ENCODE results near the gene LMBR1. TPM values are rescaled to one million over a fixed set of nuclear protein-coding genes. Genes with fewer than 3 reads are reported as not detected.

LMBR1 gene
- total RNA-seq, 4 donors from 2014 or later = 25.2 to 68.3 (median 38.4) TPM

DNA sequence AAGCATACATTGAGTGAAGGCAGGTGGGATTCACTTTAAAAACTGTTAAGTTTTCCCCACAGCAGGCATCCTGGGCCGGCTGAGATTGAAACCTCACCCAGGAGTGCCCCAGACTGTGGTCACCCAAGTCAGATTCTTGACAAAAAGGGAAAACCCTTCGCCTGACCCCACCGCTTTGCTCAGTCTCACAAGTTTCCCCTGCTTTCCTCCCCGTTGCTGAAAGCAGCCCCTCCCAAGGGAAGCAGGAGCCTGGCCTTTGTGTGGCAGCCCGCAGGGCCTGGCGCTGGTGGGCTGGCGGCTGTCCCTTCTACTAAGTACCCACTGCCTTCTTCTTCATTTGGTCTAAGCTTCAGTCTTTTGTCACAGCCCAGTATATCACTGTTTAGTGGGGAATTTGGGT lies 236.4 kb downstream of the LMBR1 start:
- TF ChIP-seq POLR2A (IDR thresholded peaks at IDR 0.05) = no peak
- TF ChIP-seq, protein P1, sequence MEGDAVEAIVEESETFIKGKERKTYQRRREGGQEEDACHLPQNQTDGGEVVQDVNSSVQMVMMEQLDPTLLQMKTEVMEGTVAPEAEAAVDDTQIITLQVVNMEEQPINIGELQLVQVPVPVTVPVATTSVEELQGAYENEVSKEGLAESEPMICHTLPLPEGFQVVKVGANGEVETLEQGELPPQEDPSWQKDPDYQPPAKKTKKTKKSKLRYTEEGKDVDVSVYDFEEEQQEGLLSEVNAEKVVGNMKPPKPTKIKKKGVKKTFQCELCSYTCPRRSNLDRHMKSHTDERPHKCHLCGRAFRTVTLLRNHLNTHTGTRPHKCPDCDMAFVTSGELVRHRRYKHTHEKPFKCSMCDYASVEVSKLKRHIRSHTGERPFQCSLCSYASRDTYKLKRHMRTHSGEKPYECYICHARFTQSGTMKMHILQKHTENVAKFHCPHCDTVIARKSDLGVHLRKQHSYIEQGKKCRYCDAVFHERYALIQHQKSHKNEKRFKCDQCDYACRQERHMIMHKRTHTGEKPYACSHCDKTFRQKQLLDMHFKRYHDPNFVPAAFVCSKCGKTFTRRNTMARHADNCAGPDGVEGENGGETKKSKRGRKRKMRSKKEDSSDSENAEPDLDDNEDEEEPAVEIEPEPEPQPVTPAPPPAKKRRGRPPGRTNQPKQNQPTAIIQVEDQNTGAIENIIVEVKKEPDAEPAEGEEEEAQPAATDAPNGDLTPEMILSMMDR (IDR thresholded peaks at IDR 0.05) = no peak
- no peaks in the 10 kb centered on the region for H3K9me3 ChIP-seq
- 60 to 70% methylated on average over 1 to 7 of the region's 7 CpGs for WGBS, 2 donors
- peaks cover 0 to 20% (median 0%) of the 10 kb centered on the region in 4 donors for H3K27me3 ChIP-seq
- intact Hi-C loops (cut with DNase I) = no loop called here
- H3K4me3 ChIP-seq = no peak overlapping the region
- H3K27ac ChIP-seq = no peak overlapping the region
- DNase-seq = no peak
- no peaks in the 10 kb centered on the region for H3K36me3 ChIP-seq
- peaks cover 0 to 23% (median 0%) of the 10 kb centered on the region in 3 donors for H3K4me1 ChIP-seq

DNA sequence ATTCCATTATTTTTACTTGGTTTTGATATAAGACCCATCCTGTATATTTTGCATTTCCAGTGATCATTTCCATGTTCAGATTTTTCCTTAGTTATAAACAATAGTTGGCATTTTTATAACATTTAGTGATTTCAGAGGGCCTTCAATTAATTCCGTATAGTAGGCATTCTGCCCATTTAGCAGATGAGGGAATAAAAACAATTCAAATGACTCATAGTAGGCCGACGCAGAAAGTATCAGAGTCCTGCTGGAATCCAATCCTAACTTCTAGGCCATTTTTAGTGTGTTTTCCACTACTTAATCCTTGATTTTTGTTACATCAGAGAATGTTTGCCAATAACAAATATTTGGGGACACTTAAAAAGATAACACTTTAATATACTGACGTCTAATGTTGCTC lies 237.0 kb downstream of the LMBR1 start:
- no peaks in the 10 kb centered on the region for H3K9me3 ChIP-seq
- no peaks in the 10 kb centered on the region for H3K36me3 ChIP-seq
- H3K27me3 ChIP-seq = peaks cover 0 to 22% (median 0%) of the 10 kb centered on the region in 4 donors
- WGBS, 2 donors = 48 to 59% methylated on average over 4 of the region's 4 CpGs
- H3K4me3 ChIP-seq = no peak overlapping the region
- DNase-seq = no peak
- H3K27ac ChIP-seq = no peak overlapping the region
- H3K4me1 ChIP-seq = peaks cover 0 to 23% (median 0%) of the 10 kb centered on the region in 3 donors
- TF ChIP-seq, protein P1 (IDR thresholded peaks at IDR 0.05) = no peak
- TF ChIP-seq POLR2A (IDR thresholded peaks at IDR 0.05) = no peak
- intact Hi-C loops (cut with DNase I) = no loop called here

DNA sequence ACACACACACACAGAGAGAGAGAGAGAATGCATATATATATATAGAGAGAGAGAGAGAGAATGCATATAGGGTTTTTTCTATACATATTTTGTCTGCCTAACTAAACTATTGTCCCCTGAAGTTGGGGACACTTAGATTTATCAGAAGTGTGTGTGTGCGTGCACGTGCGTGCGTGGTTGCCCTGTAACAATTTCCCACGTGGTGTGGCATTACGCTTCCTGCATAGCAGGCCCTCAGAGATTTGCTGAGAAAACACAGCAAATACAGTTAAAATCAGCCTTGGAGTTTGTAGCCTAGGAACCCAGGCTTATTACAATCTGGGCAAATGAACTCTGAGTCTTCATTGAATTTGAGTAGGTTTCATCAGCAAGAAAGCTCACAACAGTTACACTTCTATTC lies 237.7 kb downstream of the LMBR1 start:
- intact Hi-C loops (cut with DNase I) = no loop called here
- no peak for DNase-seq
- no peak for TF ChIP-seq POLR2A (IDR thresholded peaks at IDR 0.05)
- TF ChIP-seq, protein P1 (IDR thresholded peaks at IDR 0.05) = no peak
- 87 to 89% methylated on average over 6 of the region's 6 CpGs for WGBS, 2 donors
- H3K4me3 ChIP-seq = no peak overlapping the region
- no peaks in the 10 kb centered on the region for H3K9me3 ChIP-seq
- peaks cover 0 to 23% (median 0%) of the 10 kb centered on the region in 3 donors for H3K4me1 ChIP-seq
- H3K27me3 ChIP-seq = peaks cover 0 to 26% (median 0%) of the 10 kb centered on the region in 4 donors
- H3K27ac ChIP-seq = no peak overlapping the region
- H3K36me3 ChIP-seq = no peaks in the 10 kb centered on the region

DNA sequence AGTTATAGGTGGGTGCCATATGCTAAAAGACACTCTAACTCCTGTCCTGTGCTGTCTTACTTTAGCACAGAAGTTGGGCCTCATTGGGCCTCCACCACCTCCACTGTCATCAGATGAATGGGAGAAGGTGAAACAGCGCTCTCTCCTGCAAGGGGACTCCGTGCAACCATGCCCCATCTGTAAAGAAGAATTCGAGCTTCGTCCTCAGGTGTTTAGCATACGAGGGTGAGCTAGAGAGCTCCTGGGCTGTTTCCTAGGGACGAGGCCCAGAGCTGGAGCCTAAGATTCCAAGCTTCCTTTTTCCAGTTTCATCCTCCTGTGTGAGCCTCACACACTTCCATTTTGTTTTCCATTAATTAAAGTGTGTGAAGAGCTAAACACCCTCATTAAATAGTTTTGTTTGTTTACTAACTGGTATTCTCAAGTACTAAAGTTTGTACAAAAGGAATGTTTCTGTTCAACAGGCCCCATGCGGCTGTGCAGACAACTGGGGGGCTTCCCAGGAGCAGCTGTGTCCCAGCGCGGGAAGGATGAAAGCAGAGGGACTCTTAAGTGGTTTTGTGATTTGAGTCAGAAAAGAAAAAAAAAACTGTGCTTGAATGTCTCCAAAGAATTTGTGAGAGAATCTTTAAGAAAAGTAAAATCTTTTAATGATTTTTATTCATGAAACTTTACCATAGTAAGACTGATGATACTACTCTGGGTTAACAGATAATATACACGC lies 238.3 kb downstream of the LMBR1 start:
- peaks cover 0 to 32% (median 1%) of the 10 kb centered on the region in 4 donors for H3K27me3 ChIP-seq
- WGBS, 2 donors = 83 to 87% methylated on average over 10 of the region's 10 CpGs
- no peak for TF ChIP-seq POLR2A (IDR thresholded peaks at IDR 0.05)
- TF ChIP-seq, protein P1 (IDR thresholded peaks at IDR 0.05) = no peak
- H3K4me1 ChIP-seq = peaks cover 0 to 18% (median 0%) of the 10 kb centered on the region in 3 donors
- H3K36me3 ChIP-seq = no peaks in the 10 kb centered on the region
- no peak overlapping the region for H3K27ac ChIP-seq
- H3K9me3 ChIP-seq = no peaks in the 10 kb centered on the region
- H3K4me3 ChIP-seq = no peak overlapping the region
- DNase-seq = no peak
- intact Hi-C loops (cut with DNase I) = no loop called here

DNA sequence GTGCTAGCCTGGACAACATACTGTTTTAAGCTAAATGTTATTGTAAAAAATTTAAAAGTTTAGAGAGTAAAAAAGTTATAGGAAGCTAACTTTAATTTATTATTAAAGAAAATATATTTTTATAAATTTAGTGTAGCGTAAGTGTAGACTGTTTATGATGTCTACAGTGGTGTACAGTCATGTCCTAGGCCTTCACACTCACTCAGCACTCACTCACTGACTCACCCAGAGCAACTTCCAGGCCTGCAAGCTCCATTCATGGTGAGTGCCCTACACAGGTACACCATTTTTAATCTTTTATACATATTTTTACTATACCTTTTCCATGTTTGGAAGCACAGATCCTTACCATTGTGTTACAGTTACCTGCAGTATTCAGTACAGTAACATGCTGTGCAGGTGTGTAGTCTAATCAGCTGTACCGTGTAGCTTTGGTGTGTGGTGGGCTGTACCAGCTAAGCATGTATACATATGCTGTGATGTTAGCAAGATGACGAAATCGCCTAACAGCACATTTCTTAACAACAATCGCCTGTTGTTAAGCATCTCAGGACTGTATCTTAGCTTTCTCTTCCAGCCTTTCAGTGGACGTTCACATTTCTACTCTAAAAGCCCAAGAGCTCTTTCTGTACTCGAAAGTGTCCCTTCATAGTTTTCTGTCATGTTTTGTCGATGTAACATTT lies 240.0 kb downstream of the LMBR1 start:
- H3K9me3 ChIP-seq = no peaks in the 10 kb centered on the region
- peaks cover 0 to 11% (median 0%) of the 10 kb centered on the region in 3 donors for H3K4me1 ChIP-seq
- 92 to 95% methylated on average over 8 of the region's 8 CpGs for WGBS, 2 donors
- peaks cover 0 to 32% (median 1%) of the 10 kb centered on the region in 4 donors for H3K27me3 ChIP-seq
- H3K36me3 ChIP-seq = no peaks in the 10 kb centered on the region
- H3K4me3 ChIP-seq = no peak overlapping the region
- no peak for TF ChIP-seq POLR2A (IDR thresholded peaks at IDR 0.05)
- TF ChIP-seq, protein P1 (IDR thresholded peaks at IDR 0.05) = no peak
- intact Hi-C loops (cut with DNase I) = no loop called here
- DNase-seq = no peak
- H3K27ac ChIP-seq = no peak overlapping the region

All from esophagus squamous epithelium (tissue), 5 donors.